DMS153 (cell line): ENCODE measurements around the gene ERN1.
A peak's percentile ranks its signal among the peaks of the same experiment; 100 is the strongest.

Source experiments
- DNase-seq: peaks from one replicate; lab custom pipeline; 2025; lab: John Stamatoyannopoulos, UW

The ERN1 gene

GRCh38 chr17:64084940-64085649, 44.8 kb downstream of the ERN1 start:
- no peak for DNase-seq

- peak; percentile 18 for DNase-seq
These were observed 45.6 kb downstream of the ERN1 start for GRCh38 chr17:64084086-64084939.

- no peak for DNase-seq
These were observed 46.3 kb downstream of the ERN1 start for GRCh38 chr17:64083563-64084085.

GRCh38 chr17:64083093-64083492, 46.9 kb downstream of the ERN1 start:
- DNase-seq, result no peak

GRCh38 chr17:64081802-64082799, 47.8 kb downstream of the ERN1 start:
- DNase-seq, result peak; percentile 96

GRCh38 chr17:64080174-64080618, 49.7 kb downstream of the ERN1 start:
- DNase-seq, result no peak

- peak; percentile 74 for DNase-seq
These were observed 52.6 kb downstream of the ERN1 start for GRCh38 chr17:64077379-64077778.

- no peak for DNase-seq
These were observed 54.0 kb downstream of the ERN1 start for GRCh38 chr17:64075913-64076312.

- DNase-seq, result peak; percentile 75
These were observed 55.1 kb downstream of the ERN1 start for GRCh38 chr17:64074704-64075426.

GRCh38 chr17:64073771-64074703, 55.9 kb downstream of the ERN1 start:
- DNase-seq, result no peak

- DNase-seq, result no peak
These were observed 58.8 kb downstream of the ERN1 start for GRCh38 chr17:64071111-64071510.

- DNase-seq, result no peak
These were observed 59.7 kb downstream of the ERN1 start for GRCh38 chr17:64070213-64070612.

- no peak for DNase-seq
These were observed 60.8 kb downstream of the ERN1 start for GRCh38 chr17:64069143-64069542.

- no peak for DNase-seq
These were observed 62.3 kb downstream of the ERN1 start for GRCh38 chr17:64067657-64068056.

- no peak for DNase-seq
These were observed 63.2 kb downstream of the ERN1 start for GRCh38 chr17:64066716-64067115.

- no peak for DNase-seq
These were observed 64.8 kb downstream of the ERN1 start for GRCh38 chr17:64065161-64065560.

GRCh38 chr17:64064331-64064730, 65.6 kb downstream of the ERN1 start:
- no peak for DNase-seq

- DNase-seq, result peak; percentile 32
These were observed 66.1 kb downstream of the ERN1 start for GRCh38 chr17:64063766-64064224.

GRCh38 chr17:64063088-64063487, 66.9 kb downstream of the ERN1 start:
- no peak for DNase-seq
